ENCODE measurements around the gene COMMD2. TPM values are rescaled to one million over a fixed set of nuclear protein-coding genes. Genes with fewer than 3 reads are reported as not detected.

COMMD2 gene
- total RNA-seq, 2 experiments from 2014 or later: 27.2 to 48.9 TPM

DNA sequence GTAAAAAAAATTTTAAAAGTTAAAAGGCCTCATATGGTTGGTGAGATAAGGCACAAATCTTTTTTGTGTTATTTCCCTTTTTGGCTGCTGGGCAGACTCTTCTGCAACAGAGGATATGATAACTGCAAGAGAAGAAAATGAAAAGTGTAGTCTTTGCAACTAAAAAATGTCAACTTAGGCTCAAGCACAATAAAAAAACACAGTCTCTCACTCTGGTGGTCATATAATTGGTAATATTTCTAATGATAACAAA lies 15.4 kb downstream of the COMMD2 start:
- no peaks in the 10 kb centered on the region for H3K4me1 ChIP-seq (ENCODE audit: insufficient read depth, low read length, poor library complexity, severe bottlenecking)
- no peak overlapping the region for H3K4me2 ChIP-seq (ENCODE audit: low read length)
- ChIA-PET POLR2A (interaction anchor here (0.5 to 1.0 kb wide), 3 partner anchors 13 to 19 kb away, joined by 3 read pairs; no protein-coding TSS in a partner anchor), CTCF (ENCODE audit: unreplicated experiment) (no interaction called here)
- DNase-seq (ENCODE audit: low spot score): no peak
- no peak overlapping the region for H3K27ac ChIP-seq (ENCODE audit: low read depth, low read length, poor library complexity, severe bottlenecking)
- H3K4me3 ChIP-seq (ENCODE audit: low read depth, low read length, poor library complexity, severe bottlenecking): no peak overlapping the region
- H2AFZ ChIP-seq (ENCODE audit: low read length): no peak overlapping the region
- H3K79me2 ChIP-seq (ENCODE audit: insufficient read depth, low read depth, low read length): no peaks in the 10 kb centered on the region
- H3K9me2 ChIP-seq (ENCODE audit: insufficient read depth, low read length): no peaks in the 10 kb centered on the region
- no peaks in the 10 kb centered on the region for H3K9me3 ChIP-seq (ENCODE audit: low read length)
- peaks cover 38% of the 10 kb centered on the region for H3K36me3 ChIP-seq (ENCODE audit: insufficient read depth, low read length)
- TF ChIP-seq EZH2phosphoT487 (IDR thresholded peaks at IDR 0.05; ENCODE audit: borderline replicate concordance, low read depth, low read length): no peak
- TF ChIP-seq, protein P1, sequence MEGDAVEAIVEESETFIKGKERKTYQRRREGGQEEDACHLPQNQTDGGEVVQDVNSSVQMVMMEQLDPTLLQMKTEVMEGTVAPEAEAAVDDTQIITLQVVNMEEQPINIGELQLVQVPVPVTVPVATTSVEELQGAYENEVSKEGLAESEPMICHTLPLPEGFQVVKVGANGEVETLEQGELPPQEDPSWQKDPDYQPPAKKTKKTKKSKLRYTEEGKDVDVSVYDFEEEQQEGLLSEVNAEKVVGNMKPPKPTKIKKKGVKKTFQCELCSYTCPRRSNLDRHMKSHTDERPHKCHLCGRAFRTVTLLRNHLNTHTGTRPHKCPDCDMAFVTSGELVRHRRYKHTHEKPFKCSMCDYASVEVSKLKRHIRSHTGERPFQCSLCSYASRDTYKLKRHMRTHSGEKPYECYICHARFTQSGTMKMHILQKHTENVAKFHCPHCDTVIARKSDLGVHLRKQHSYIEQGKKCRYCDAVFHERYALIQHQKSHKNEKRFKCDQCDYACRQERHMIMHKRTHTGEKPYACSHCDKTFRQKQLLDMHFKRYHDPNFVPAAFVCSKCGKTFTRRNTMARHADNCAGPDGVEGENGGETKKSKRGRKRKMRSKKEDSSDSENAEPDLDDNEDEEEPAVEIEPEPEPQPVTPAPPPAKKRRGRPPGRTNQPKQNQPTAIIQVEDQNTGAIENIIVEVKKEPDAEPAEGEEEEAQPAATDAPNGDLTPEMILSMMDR (conservative IDR thresholded peaks at IDR 0.05; ENCODE audit: low read length): no peak
- H4K20me1 ChIP-seq (ENCODE audit: insufficient read depth, low read length): no peaks in the 10 kb centered on the region
- intact Hi-C loops (cut with micrococcal nuclease; ENCODE audit: unreplicated experiment): no loop called here
- BruUV-seq (replicated peaks): no TSS peak

DNA sequence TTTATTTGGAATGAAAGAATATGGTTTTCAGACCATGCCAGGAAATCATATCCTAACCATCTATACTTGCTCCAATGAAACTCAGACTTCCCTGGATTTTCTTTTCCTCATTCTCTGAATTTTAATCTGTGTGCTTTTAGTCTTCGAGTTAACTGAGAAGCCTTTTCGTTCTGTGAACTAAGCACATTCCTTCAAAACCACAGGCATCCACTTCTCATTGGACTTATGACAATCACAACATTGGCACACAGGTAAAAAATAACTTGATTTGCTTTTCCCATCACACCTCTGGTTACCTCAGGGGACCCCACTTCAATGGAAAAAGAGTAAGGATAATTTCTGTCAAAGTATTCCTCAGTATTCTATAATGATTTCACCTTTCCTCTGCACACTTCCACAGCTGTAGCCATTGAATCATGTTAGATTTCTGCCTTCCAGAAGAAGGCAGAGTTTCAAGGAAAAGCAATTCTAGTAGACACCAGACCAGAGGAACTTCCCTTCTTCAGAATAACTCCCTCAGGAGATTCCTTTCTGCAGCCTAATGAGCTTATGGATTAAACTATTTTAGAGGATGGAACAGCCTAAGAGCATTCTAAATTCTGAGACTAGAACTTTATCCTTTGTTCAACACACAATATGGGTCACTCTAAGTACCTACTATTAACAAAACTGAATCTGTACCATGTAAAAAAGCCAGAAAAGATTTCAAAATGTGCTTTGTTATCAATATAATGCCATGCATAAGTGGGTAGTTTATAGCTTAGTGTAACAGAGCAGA lies 15.9 kb downstream of the COMMD2 start:
- no peak for TF ChIP-seq EZH2phosphoT487 (IDR thresholded peaks at IDR 0.05; ENCODE audit: borderline replicate concordance, low read depth, low read length)
- TF ChIP-seq, protein P1 (conservative IDR thresholded peaks at IDR 0.05; ENCODE audit: low read length): no peak
- intact Hi-C loops (cut with micrococcal nuclease; ENCODE audit: unreplicated experiment): no loop called here
- Histone ChIP-seq H3K27ac (ENCODE audit: low read depth, low read length, poor library complexity, severe bottlenecking) (no peak overlapping the region), H3K4me1 (ENCODE audit: insufficient read depth, low read length, poor library complexity, severe bottlenecking) (no peaks in the 10 kb centered on the region), H3K9me3 (ENCODE audit: low read length) (no peaks in the 10 kb centered on the region), H3K4me2 (ENCODE audit: low read length) (no peak overlapping the region), H4K20me1 (ENCODE audit: insufficient read depth, low read length) (no peaks in the 10 kb centered on the region), H3K79me2 (ENCODE audit: insufficient read depth, low read depth, low read length) (no peaks in the 10 kb centered on the region), H3K36me3 (ENCODE audit: insufficient read depth, low read length) (peaks cover 33% of the 10 kb centered on the region), H3K9me2 (ENCODE audit: insufficient read depth, low read length) (no peaks in the 10 kb centered on the region), H2AFZ (ENCODE audit: low read length) (no peak overlapping the region), H3K4me3 (ENCODE audit: low read depth, low read length, poor library complexity, severe bottlenecking) (no peak overlapping the region)
- ChIA-PET CTCF (ENCODE audit: unreplicated experiment) (no interaction called here), POLR2A (interaction anchor here (0.7 to 0.9 kb wide), 3 partner anchors 16 to 326 kb away, joined by 3 to 5 read pairs (median 3); no protein-coding TSS in a partner anchor)
- DNase-seq (ENCODE audit: low spot score): no peak
- no TSS peak for BruUV-seq (replicated peaks)

DNA sequence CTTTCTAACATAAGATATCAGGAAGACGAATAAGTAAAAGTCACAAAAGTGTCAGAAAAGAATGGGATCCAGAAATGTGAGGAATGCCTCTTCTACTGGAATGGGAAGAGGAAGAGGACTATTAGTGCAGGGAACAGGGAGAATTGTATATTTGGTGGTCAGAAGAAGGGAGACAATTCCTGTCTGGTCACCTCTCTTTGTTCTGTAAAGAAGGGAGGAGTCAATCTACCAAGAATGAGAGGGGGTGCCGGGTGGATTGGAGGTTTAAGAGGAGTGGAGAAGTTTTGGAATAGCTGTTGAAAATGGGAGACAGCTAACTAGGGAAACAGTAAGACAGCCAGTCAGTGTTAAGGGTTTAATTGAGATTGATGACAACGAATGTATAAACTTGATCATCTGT lies 20.1 kb downstream of the COMMD2 start:
- intact Hi-C loops (cut with micrococcal nuclease; ENCODE audit: unreplicated experiment): no loop called here
- H3K9me2 ChIP-seq (ENCODE audit: insufficient read depth, low read length): no peaks in the 10 kb centered on the region
- TF ChIP-seq, protein P1 (conservative IDR thresholded peaks at IDR 0.05; ENCODE audit: low read length): no peak
- no peak for TF ChIP-seq EZH2phosphoT487 (IDR thresholded peaks at IDR 0.05; ENCODE audit: borderline replicate concordance, low read depth, low read length)
- no peaks in the 10 kb centered on the region for H3K79me2 ChIP-seq (ENCODE audit: insufficient read depth, low read depth, low read length)
- no TSS peak for BruUV-seq (replicated peaks)
- H3K9me3 ChIP-seq (ENCODE audit: low read length): no peaks in the 10 kb centered on the region
- H4K20me1 ChIP-seq (ENCODE audit: insufficient read depth, low read length): no peaks in the 10 kb centered on the region
- CTCF ChIA-PET (ENCODE audit: unreplicated experiment): no interaction called here
- DNase-seq (ENCODE audit: low spot score): no peak
- H3K4me3 ChIP-seq (ENCODE audit: low read depth, low read length, poor library complexity, severe bottlenecking): no peak overlapping the region
- H3K4me1 ChIP-seq (ENCODE audit: insufficient read depth, low read length, poor library complexity, severe bottlenecking): no peaks in the 10 kb centered on the region
- POLR2A ChIA-PET: no interaction called here
- H3K4me2 ChIP-seq (ENCODE audit: low read length): no peak overlapping the region
- H3K27ac ChIP-seq (ENCODE audit: low read depth, low read length, poor library complexity, severe bottlenecking): no peak overlapping the region
- 0 out of 2 replicates have a peak, but pooled peaks cover 1% of the 10 kb centered on the region for H3K36me3 ChIP-seq (ENCODE audit: insufficient read depth, low read length)
- H2AFZ ChIP-seq (ENCODE audit: low read length): no peak overlapping the region

Data from OCI-LY7 (cell line).